Esophagus squamous epithelium (tissue), 4 donors: Measurements from ENCODE around the gene PAOX.

ENCODE experiments used
- POLR2A ChIP-seq, 4 donors: fragments of 450-650 bp; IDR thresholded peaks; one replicate each; pipeline ENCODE4 v1.6.1; 2017; ENCODE audit warnings: antibody characterized with exemption in 4 of 4, mild to moderate bottlenecking in 4 of 4, moderate library complexity in 3 of 4
- TF ChIP-seq, protein P1 (sequence below), 6 experiments: fragments of 450-650 bp in 4 of 6; fragments of 200-600 bp in 2 of 6; sonication (generic) in 2 of 6; IDR thresholded peaks; one replicate each; pipeline ENCODE4 v1.5.1; 2016 to 2019; ENCODE audit warnings: antibody characterized with exemption in 6 of 6, mild to moderate bottlenecking in 4 of 6, moderate library complexity in 4 of 6

GRCh38 chr10:133339708-133340380 lies 39.2 kb upstream of the PAOX start:
- TF ChIP-seq, protein P1, sequence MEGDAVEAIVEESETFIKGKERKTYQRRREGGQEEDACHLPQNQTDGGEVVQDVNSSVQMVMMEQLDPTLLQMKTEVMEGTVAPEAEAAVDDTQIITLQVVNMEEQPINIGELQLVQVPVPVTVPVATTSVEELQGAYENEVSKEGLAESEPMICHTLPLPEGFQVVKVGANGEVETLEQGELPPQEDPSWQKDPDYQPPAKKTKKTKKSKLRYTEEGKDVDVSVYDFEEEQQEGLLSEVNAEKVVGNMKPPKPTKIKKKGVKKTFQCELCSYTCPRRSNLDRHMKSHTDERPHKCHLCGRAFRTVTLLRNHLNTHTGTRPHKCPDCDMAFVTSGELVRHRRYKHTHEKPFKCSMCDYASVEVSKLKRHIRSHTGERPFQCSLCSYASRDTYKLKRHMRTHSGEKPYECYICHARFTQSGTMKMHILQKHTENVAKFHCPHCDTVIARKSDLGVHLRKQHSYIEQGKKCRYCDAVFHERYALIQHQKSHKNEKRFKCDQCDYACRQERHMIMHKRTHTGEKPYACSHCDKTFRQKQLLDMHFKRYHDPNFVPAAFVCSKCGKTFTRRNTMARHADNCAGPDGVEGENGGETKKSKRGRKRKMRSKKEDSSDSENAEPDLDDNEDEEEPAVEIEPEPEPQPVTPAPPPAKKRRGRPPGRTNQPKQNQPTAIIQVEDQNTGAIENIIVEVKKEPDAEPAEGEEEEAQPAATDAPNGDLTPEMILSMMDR (IDR thresholded peaks at IDR 0.05) = no peak
- TF ChIP-seq POLR2A (IDR thresholded peaks at IDR 0.05) = no peak
